ENCODE measurements around the gene HES2. TPM values are rescaled to one million over a fixed set of nuclear protein-coding genes. Genes with fewer than 3 reads are reported as not detected.

Gene HES2, protein sequence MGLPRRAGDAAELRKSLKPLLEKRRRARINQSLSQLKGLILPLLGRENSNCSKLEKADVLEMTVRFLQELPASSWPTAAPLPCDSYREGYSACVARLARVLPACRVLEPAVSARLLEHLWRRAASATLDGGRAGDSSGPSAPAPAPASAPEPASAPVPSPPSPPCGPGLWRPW
- 32.6 and 40.6 TPM in 2 replicates for total RNA-seq

GRCh38 chr1:6419804-6420453, at the start of gene HES2:
HES2 (minus strand) TSS chr1:6419919; CDS start chr1:6419820, 99 bp downstream.

DNA sequence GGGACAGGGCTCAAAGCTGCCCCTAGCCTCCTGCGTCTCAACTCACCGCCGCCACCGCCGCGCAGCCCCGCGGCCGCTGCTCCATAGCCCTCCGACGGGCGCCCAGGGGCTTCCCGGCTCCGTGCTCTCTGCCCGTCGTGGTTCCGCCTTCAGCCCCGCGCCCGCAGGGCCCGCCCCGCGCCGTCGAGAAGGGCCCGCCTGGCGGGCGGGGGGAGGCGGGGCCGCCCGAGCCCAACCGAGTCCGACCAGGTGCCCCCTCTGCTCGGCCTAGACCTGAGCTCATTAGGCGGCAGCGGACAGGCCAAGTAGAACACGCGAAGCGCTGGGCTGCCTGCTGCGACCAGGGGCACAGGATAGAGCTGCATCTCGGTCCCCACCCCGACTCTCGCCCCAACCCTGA, 46.3 kb upstream of the HES2 start, which contains the start of gene TNFRSF25:
Gene TNFRSF25, minus strand, starts transcription at position 151 of the 400 bp plus-strand sequence. Its CDS starts 66 bp downstream, at position 85.

DNA sequence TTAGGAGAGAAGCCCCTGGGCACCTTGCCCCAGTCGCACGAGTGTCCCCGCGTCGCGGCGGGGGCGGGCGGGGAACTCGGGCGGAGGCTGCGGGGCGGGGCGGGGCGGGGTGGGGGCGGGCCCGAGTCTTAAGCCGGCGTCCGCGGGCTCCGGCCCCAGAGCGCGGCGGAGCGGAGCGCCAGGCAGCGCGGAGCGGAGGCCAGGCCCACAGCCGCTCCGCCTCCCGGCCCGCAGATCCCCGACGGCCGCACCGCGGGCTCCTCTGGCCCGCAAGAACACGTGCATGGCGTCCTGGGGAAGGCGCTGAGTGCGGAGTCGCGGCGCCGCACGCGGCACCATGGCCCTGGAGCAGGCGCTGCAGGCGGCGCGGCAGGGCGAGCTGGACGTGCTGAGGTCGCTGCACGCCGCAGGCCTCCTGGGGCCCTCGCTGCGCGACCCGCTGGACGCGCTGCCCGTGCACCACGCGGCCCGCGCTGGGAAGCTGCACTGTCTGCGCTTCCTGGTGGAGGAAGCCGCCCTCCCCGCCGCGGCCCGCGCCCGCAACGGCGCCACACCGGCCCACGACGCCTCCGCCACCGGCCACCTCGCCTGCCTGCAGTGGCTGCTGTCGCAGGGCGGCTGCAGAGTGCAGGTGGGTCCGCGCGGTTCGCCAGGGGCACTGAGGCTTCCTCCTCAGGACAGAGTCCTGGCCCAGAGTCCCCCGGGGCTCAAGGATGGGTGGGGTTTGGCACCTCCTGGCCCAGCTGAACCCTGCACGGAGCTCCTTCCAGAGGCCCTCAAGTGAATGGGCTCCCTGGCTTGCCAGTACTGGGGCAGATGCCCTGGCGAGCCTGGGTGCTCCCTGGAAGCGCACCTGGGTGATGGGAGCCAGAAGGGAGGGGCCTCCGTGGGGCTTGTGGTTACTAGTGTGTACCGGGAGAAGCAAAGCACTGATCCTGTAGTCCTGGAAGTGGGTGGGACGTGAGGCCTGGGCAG, 5.2 kb upstream of the HES2 start, which contains the start of gene ESPN:
Gene ESPN, plus strand, starts transcription at position 158 of the 975 bp plus-strand sequence. Its CDS starts 180 bp downstream, at position 338.

DNA sequence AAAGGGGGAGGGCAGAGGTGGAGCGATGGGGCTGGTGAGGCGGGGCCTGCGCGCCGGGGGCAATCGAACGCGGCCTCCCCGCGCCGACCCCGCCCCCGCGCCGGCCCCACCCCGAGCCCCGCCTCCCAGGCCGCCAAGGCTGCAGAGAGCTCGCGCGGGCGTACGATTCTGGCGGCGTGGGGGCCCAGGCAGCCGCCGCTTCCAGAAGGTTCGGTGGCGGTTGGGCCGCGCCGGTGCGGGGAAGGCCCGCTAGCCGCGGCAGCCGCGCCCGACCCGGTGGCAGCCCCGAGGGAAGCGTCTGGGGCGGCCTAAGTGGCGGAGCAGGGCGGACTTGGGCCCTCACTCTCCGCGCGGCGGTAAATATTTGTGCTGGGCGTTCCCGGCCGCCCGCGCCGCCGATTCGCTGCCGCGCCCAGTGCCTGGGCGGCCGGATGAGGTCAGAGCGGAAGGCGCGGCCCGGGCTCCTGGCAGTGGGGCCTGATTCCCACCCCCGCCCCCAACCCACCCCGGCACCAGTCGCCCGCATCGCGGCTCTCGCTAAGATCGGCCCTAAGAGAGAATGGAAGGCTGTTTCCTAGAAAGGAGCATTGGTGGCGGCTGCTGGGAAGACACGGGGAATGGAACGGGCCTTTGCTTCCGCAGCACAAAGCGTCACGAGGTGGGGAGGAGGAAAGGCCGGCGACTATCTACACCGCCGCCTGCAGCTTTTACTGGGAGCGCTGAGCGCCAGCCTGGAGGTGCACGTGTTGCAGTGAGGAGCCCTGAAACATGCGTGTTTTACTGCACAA, 26.1 kb downstream of the HES2 start, which contains the start of gene ACOT7:
Gene ACOT7, minus strand, starts transcription at position 368 of the 788 bp plus-strand sequence. CDS start 368 bp downstream, outside the sequence.

Small RNAs within 50 kb of the gene (small RNA-seq; reads per million reads assigned to genes)
- gene MIR4252 = not detected

Other genes starting within 250 kb of the HES2 start
- under 0.01 and 0.07 TPM in 2 replicates for gene CHD5, start 239.6 kb downstream of the HES2 start, total RNA-seq
- gene RPL22, start 220.3 kb downstream of the HES2 start, total RNA-seq = 142 and 184 TPM in 2 replicates
- 6.5 and 17.6 TPM in 2 replicates for gene RNF207, start 213.8 kb downstream of the HES2 start, total RNA-seq
- gene ICMT, start 184.0 kb downstream of the HES2 start, total RNA-seq = 73.3 and 87.0 TPM in 2 replicates
- gene HES3, start 175.7 kb downstream of the HES2 start, total RNA-seq = not detected in 2 replicates
- 1.1 and 1.5 TPM in 2 replicates for gene GPR153, start 158.8 kb downstream of the HES2 start, total RNA-seq
- 54.7 and 68.6 TPM in 2 replicates for gene ACOT7, start 26.2 kb downstream of the HES2 start, total RNA-seq
- 0.65 and 1.1 TPM in 2 replicates for gene ESPN, start 4.9 kb upstream of the HES2 start, total RNA-seq
- 15.2 and 15.4 TPM in 2 replicates for gene TNFRSF25, start 46.3 kb upstream of the HES2 start, total RNA-seq
- 39.0 and 43.3 TPM in 2 replicates for gene PLEKHG5, start 71.7 kb upstream of the HES2 start, total RNA-seq
- 53.6 and 66.2 TPM in 2 replicates for gene NOL9, start 134.6 kb upstream of the HES2 start, total RNA-seq
- 0.07 TPM in 1 of 2 replicates, not detected in the other for gene TAS1R1, start 135.4 kb upstream of the HES2 start, total RNA-seq
- gene ZBTB48, start 160.1 kb upstream of the HES2 start, total RNA-seq = 7.8 and 10.1 TPM in 2 replicates
- 28.3 and 31.5 TPM in 2 replicates for gene KLHL21, start 182.9 kb upstream of the HES2 start, total RNA-seq
- 10.4 and 11.6 TPM in 2 replicates for gene PHF13, start 193.8 kb upstream of the HES2 start, total RNA-seq
- 11.9 and 12.0 TPM in 2 replicates for gene THAP3, start 204.9 kb upstream of the HES2 start, total RNA-seq